H1 (cell line): ENCODE measurements around the gene IER5. TPM values are rescaled to one million over a fixed set of nuclear protein-coding genes. Genes with fewer than 3 reads are reported as not detected.

Experiments
- ASH2L ChIP-seq: fragments of 200-600, 300-600 bp; sonication (generic); IDR thresholded peaks from one replicate; pipeline ENCODE4 v1.7.1; 2017; ENCODE audit warnings: low read length
- BCL11A ChIP-seq, 2 experiments: IDR thresholded peaks; one replicate each; pipeline ENCODE4 v1.6.1; 2011; ENCODE audit warnings: low read depth in 2 of 2, low read length in 2 of 2, mild to moderate bottlenecking in 2 of 2
- BRCA1 ChIP-seq: IDR thresholded peaks from 2 replicates; pipeline ENCODE4 v1.6.1; 2012; ENCODE audit warnings: low read depth, low read length, improper control_type of control experiment
- CBX5 ChIP-seq: fragments of 300-800, 300-1000 bp; sonication (generic); IDR thresholded peaks from 2 replicates; pipeline ENCODE4 v1.7.1; 2016; ENCODE audit warnings: antibody characterized with exemption, low read length, low read depth
- CTBP2 ChIP-seq: IDR thresholded peaks from 2 replicates; pipeline ENCODE4 v1.7.0; 2011; ENCODE audit warnings: borderline replicate concordance, mild to moderate bottlenecking, moderate library complexity, mixed read lengths, low read length; ENCODE audit not compliant: insufficient read depth, insufficient read length
- EP300 ChIP-seq, 2 experiments: IDR thresholded peaks; 1 replicate in 1 of 2; 2 replicates in 1 of 2; pipeline ENCODE4 v1.6.1; 2011 to 2012; ENCODE audit warnings: low read depth in 2 of 2, low read length in 2 of 2, mild to moderate bottlenecking in 2 of 2, borderline replicate concordance in 1 of 2, inconsistent platforms in 1 of 2, moderate library complexity in 1 of 2
- EZH2 ChIP-seq: fragments of 200-600 bp; sonication (generic); IDR thresholded peaks from 2 replicates; pipeline ENCODE4 v1.7.1; 2012; ENCODE audit warnings: low read depth, mild to moderate bottlenecking, moderate library complexity, low read length, inconsistent platforms; ENCODE audit not compliant: severe bottlenecking
- FOSL1 ChIP-seq: IDR thresholded peaks from 2 replicates; pipeline ENCODE4 v1.6.1; 2011; ENCODE audit warnings: mild to moderate bottlenecking, low read depth, low read length, moderate library complexity; ENCODE audit not compliant: insufficient read depth
- GTF2F1 ChIP-seq: IDR thresholded peaks from 2 replicates; pipeline ENCODE4 v1.6.1; 2012; ENCODE audit warnings: low read depth, low read length, improper control_type of control experiment, borderline replicate concordance
- HDAC2 ChIP-seq, 2 experiments: fragments of 300-600 bp in 1 of 2; sonication (generic) in 1 of 2; IDR thresholded peaks; 2 replicates each; pipeline ENCODE4 v1.6.1; 2011 to 2012; ENCODE audit warnings: low read depth in 2 of 2, low read length in 2 of 2, mild to moderate bottlenecking in 2 of 2, moderate library complexity in 2 of 2, borderline replicate concordance in 1 of 2, inconsistent platforms in 1 of 2
- KDM4A ChIP-seq: IDR thresholded peaks from one replicate; pipeline ENCODE4 v1.7.1; 2012; ENCODE audit warnings: low read depth, mild to moderate bottlenecking, moderate library complexity, low read length, inconsistent platforms; ENCODE audit not compliant: severe bottlenecking
- NRF1 ChIP-seq: IDR thresholded peaks from 2 replicates; pipeline ENCODE4 v1.6.1; 2011; ENCODE audit warnings: mild to moderate bottlenecking, low read depth, low read length, improper control_type of control experiment
- PHF8 ChIP-seq: fragments of 200-600 bp; sonication (generic); conservative IDR thresholded peaks from 2 replicates; pipeline ENCODE4 v1.7.1; 2012; ENCODE audit warnings: low read depth, mild to moderate bottlenecking, inconsistent platforms, low read length, moderate library complexity
- SIRT6 ChIP-seq: IDR thresholded peaks from one replicate; pipeline ENCODE4 v1.7.1; 2012; ENCODE audit warnings: low read length, inconsistent platforms
- SP2 ChIP-seq: IDR thresholded peaks from 2 replicates; pipeline ENCODE4 v1.6.1; 2012; ENCODE audit warnings: mild to moderate bottlenecking, low read length, inconsistent platforms
- SP4 ChIP-seq: IDR thresholded peaks from 2 replicates; pipeline ENCODE4 v1.6.1; 2012; ENCODE audit warnings: low read length, inconsistent platforms
- SUZ12 ChIP-seq: fragments of 200-600 bp; sonication (generic); IDR thresholded peaks from 2 replicates; pipeline ENCODE4 v1.6.1; 2012; ENCODE audit warnings: mild to moderate bottlenecking, inconsistent platforms, low read length, moderate library complexity, mixed read lengths
- TAF7 ChIP-seq: optimal IDR thresholded peaks from 2 replicates; pipeline ENCODE3; 2011; ENCODE audit warnings: low read depth, mild to moderate bottlenecking, inconsistent platforms, low read length, moderate library complexity, borderline replicate concordance
- TBP ChIP-seq: IDR thresholded peaks from 2 replicates; pipeline ENCODE4 v1.6.1; 2011; ENCODE audit warnings: low read depth, low read length, improper control_type of control experiment
- YY1 ChIP-seq: IDR thresholded peaks from 2 replicates; pipeline ENCODE4 v1.6.1; 2011; ENCODE audit warnings: low read depth, mild to moderate bottlenecking, low read length
- polyA plus RNA-seq, 7 experiments: library from polyadenylated mRNA; depleted of rRNA in 3 of 7; stranded (reverse) in 5 of 7; unstranded in 2 of 7; fragments of >200 nt in 5 of 7; fragments of 200-250 nt in 2 of 7; gene quantifications; 1 replicate in 5 of 7; 2 replicates in 1 of 7; 4 replicates in 1 of 7; pipeline versions ENCODE4 v1.2.1 to v1.2.3, GENCODE V29; 2011 to 2013; ENCODE audit warnings: missing spikeins in 2 of 7, mixed read lengths in 2 of 7
- total RNA-seq: library from RNA; stranded (reverse); fragmentation: NEBNext Ultra II Directional; extraction: Animal tissue kit (Norgen Biotek cat#: 25700); gene quantifications from 2 replicates; pipeline ENCODE4 v1.2.1, GENCODE V29; 2021

IER5 gene
- total and polyA plus RNA-seq, 2 of the 8 experiments (the other 6 are each of a cell fraction or from before 2014, with no cell fraction given), result 3.5 to 7.7 TPM

GRCh38 chr1:181089676-181090544 is 1.4 kb downstream of the IER5 start (continued):
- TF ChIP-seq SIRT6 (no peak), YY1 (0 out of 2 replicates have a peak, but pooled peaks have one; percentile 3), BCL11A (IDR thresholded peaks at IDR 0.05; ENCODE audit: low read depth in 2 of 2, low read length in 2 of 2) (no peak), TAF7 (no peak), PHF8 (no peak), CTBP2 (no peak), TBP (0 out of 2 replicates have a peak, but pooled peaks have one; percentile 14), SUZ12 (no peak; the same call in 1 of the 2 replicates), GTF2F1 (no peak), BRCA1 (no peak), CBX5 (no peak), SP4 (no peak), KDM4A (peak; percentile 27), EZH2 (peak; percentile 44), HDAC2 (IDR thresholded peaks at IDR 0.05; ENCODE audit: borderline replicate concordance in 1 of 2, low read depth in 2 of 2, low read length in 2 of 2) (no peak), SP2 (no peak), FOSL1 (no peak), ASH2L (peak; percentile 47), EP300 (IDR thresholded peaks at IDR 0.05; ENCODE audit: borderline replicate concordance in 1 of 2, low read depth in 2 of 2, low read length in 2 of 2) (no peak), NRF1 (no peak)
